Panc1 (cell line): ENCODE data around the gene HUS1B. TPM values are rescaled to one million over a fixed set of nuclear protein-coding genes. Genes with fewer than 3 reads are reported as not detected.
"Not testable (repeated sequence)": the region's sequence is repeated elsewhere in the genome, so short reads cannot be mapped to it uniquely, and the experiment has no call there.

Experiments
- ATAC-seq: fragments of 200-7000 bp; cut with Tn5 transposase; 2 replicates; pipeline ENCODE4 v1.9.1; 2020; ENCODE audit warnings: mild to moderate bottlenecking, moderate library complexity
- BruUV-seq: library from RNA; stranded (reverse); fragments of 400-500 nt; replicated peaks from 2 replicates; lab custom pipeline; 2021; lab: Mats Ljungman, UMichigan
- CTCF ChIA-PET: fragments of 300-600 bp; sonication (Branson Sonifier 250); formaldehyde crosslinking; loops from one replicate; lab custom pipeline; 2022; ENCODE audit warnings: antibody characterized with exemption; lab: Charles Lee
- POLR2A ChIA-PET: fragments of 300-600 bp; sonication (Branson Sonifier 250); formaldehyde crosslinking; loops from one replicate; lab custom pipeline; 2022; ENCODE audit warnings: antibody characterized with exemption; lab: Charles Lee
- DNase-seq: peaks from one replicate; pipeline ENCODE4 v3.0.0-alpha.2; 2010; ENCODE audit warnings: low read depth, low spot score
- H3K27ac ChIP-seq: 2 replicates; pipeline ENCODE4 v1.5.1; 2011; ENCODE audit warnings: mild to moderate bottlenecking, low read length, inconsistent platforms
- H3K27me3 ChIP-seq: fragments of 200-500 bp; sonication (Bioruptor generic); 2 replicates; pipeline ENCODE4 v1.6.0; 2014; ENCODE audit warnings: low read length, inconsistent platforms; ENCODE audit not compliant: control insufficient read depth, insufficient read depth
- H3K36me3 ChIP-seq: fragments of 200-500 bp; sonication (Bioruptor generic); 2 replicates; pipeline ENCODE4 v1.5.1; 2014; ENCODE audit warnings: inconsistent platforms, mild to moderate bottlenecking, low read length, moderate library complexity; ENCODE audit not compliant: control insufficient read depth, insufficient read depth
- H3K4me1 ChIP-seq: 2 replicates; pipeline ENCODE4 v1.5.1; 2011; ENCODE audit warnings: inconsistent platforms, mild to moderate bottlenecking, low read length, moderate library complexity; ENCODE audit not compliant: control insufficient read depth, insufficient read depth
- H3K4me3 ChIP-seq, 2 experiments: 2 replicates each; pipeline ENCODE4 v1.5.1; 2011 to 2012; ENCODE audit warnings: low read depth in 2 of 2, low read length in 2 of 2, mild to moderate bottlenecking in 2 of 2, inconsistent platforms in 1 of 2, moderate library complexity in 1 of 2
- H3K9me3 ChIP-seq: fragments of 200-500 bp; sonication (Bioruptor generic); 2 replicates; pipeline ENCODE4 v1.5.1; 2014; ENCODE audit warnings: low read depth, mild to moderate bottlenecking, inconsistent platforms, low read length, moderate library complexity; ENCODE audit not compliant: control insufficient read depth, insufficient read depth
- POLR2AphosphoS5 ChIP-seq: IDR thresholded peaks from 2 replicates; pipeline ENCODE4 v1.6.1; 2012; ENCODE audit warnings: mild to moderate bottlenecking, low read depth, low read length, moderate library complexity
- SIN3A ChIP-seq: IDR thresholded peaks from 2 replicates; pipeline ENCODE4 v1.6.1; 2012; ENCODE audit warnings: low read depth, mild to moderate bottlenecking, low read length, moderate library complexity, borderline replicate concordance; ENCODE audit not compliant: insufficient read depth
- TCF7L2 ChIP-seq: IDR thresholded peaks from 2 replicates; pipeline ENCODE4 v1.6.1; 2011; ENCODE audit warnings: mild to moderate bottlenecking, low read depth, low read length, inconsistent platforms
- in situ Hi-C: cut with HindIII; loops from 2 replicates; pipeline ENCODE4 v1.10.0; 2016; ENCODE audit warnings: low sequenced_read_pairs, low pct_unique_long_range_greater_than_20kb
- intact Hi-C: fragments of 100-400 bp; cut with micrococcal nuclease; formaldehyde crosslinking; loops from one replicate; pipeline ENCODE4 v1.10.0; 2022; ENCODE audit not compliant: unreplicated experiment
- total RNA-seq: library from RNA; stranded (reverse); gene quantifications from one replicate; pipeline ENCODE4 v1.2.1, GENCODE V29; 2021; ENCODE audit not compliant: unreplicated experiment
- TF ChIP-seq, protein P1 (sequence below): fragments of 450-650 bp; IDR thresholded peaks from 2 replicates; pipeline ENCODE4 v1.5.1; 2017; ENCODE audit warnings: mild to moderate bottlenecking
- TF ChIP-seq, protein P2 (sequence below), 2 experiments: IDR thresholded peaks; 2 replicates each; pipeline ENCODE4 v1.6.1; 2011 to 2012; ENCODE audit warnings: low read depth in 2 of 2, control low read depth in 1 of 2, low read length in 1 of 2, mild to moderate bottlenecking in 1 of 2, moderate library complexity in 1 of 2; ENCODE audit not compliant: insufficient read depth in 1 of 2

The HUS1B gene
- total RNA-seq, 1 experiment from 2014 or later = 0.74 TPM

DNA sequence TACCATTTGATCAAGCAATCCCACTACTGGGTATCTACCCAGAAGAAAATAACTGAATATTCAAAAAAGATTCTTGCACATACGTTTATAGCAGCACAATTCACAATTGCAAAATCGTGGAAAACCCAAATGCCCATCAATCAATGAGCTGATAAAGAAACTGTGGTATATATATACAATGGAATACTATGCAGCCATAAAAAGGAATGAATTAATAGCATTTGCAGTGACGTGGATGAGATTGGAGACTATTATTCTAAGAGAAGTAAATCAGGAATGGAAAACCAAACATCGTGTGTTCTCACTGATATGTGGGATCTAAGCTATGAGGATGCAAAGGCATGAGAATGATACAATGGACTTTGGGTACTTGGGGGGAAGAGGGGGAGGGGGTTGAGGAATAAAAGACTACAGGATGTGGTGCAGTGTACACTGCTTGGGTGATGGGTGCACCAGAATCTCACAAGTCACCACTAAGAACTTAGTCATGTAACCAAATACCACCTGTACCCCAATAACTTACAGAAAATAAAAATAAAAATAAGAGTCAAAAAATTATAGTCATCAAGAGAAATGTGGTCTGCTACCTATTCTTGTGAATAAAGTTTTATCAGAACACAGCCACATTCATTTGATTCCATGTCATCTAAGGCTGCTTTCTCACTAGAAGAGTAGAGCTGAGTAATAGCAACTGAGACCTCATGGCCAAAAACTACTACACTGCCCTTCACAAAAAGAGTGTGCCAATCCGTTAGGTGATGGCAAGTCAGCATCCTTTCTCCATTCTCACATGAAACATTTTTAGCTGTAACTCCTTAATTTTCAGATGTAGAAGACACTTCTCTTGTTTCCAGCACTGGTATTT is 8.7 kb upstream of the HUS1B start:
- intact Hi-C loops (no loop called here), in situ Hi-C loops (no loop called here)
- CTCF ChIA-PET = no interaction called here
- Histone ChIP-seq H3K4me1 (no peaks in the 10 kb centered on the region), H3K9me3 (no peaks in the 10 kb centered on the region), H3K36me3 (no peaks in the 10 kb centered on the region), H3K27ac (no peak overlapping the region), H3K4me3 (no peak overlapping the region), H3K27me3 (no peaks in the 10 kb centered on the region)
- ATAC-seq (no peak), DNase-seq (no peak)
- BruUV-seq = no TSS peak
- TF ChIP-seq SIN3A (no peak), POLR2AphosphoS5 (no peak), TCF7L2 (no peak)
- TF ChIP-seq, protein P1, sequence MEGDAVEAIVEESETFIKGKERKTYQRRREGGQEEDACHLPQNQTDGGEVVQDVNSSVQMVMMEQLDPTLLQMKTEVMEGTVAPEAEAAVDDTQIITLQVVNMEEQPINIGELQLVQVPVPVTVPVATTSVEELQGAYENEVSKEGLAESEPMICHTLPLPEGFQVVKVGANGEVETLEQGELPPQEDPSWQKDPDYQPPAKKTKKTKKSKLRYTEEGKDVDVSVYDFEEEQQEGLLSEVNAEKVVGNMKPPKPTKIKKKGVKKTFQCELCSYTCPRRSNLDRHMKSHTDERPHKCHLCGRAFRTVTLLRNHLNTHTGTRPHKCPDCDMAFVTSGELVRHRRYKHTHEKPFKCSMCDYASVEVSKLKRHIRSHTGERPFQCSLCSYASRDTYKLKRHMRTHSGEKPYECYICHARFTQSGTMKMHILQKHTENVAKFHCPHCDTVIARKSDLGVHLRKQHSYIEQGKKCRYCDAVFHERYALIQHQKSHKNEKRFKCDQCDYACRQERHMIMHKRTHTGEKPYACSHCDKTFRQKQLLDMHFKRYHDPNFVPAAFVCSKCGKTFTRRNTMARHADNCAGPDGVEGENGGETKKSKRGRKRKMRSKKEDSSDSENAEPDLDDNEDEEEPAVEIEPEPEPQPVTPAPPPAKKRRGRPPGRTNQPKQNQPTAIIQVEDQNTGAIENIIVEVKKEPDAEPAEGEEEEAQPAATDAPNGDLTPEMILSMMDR = no peak
- TF ChIP-seq, protein P2, sequence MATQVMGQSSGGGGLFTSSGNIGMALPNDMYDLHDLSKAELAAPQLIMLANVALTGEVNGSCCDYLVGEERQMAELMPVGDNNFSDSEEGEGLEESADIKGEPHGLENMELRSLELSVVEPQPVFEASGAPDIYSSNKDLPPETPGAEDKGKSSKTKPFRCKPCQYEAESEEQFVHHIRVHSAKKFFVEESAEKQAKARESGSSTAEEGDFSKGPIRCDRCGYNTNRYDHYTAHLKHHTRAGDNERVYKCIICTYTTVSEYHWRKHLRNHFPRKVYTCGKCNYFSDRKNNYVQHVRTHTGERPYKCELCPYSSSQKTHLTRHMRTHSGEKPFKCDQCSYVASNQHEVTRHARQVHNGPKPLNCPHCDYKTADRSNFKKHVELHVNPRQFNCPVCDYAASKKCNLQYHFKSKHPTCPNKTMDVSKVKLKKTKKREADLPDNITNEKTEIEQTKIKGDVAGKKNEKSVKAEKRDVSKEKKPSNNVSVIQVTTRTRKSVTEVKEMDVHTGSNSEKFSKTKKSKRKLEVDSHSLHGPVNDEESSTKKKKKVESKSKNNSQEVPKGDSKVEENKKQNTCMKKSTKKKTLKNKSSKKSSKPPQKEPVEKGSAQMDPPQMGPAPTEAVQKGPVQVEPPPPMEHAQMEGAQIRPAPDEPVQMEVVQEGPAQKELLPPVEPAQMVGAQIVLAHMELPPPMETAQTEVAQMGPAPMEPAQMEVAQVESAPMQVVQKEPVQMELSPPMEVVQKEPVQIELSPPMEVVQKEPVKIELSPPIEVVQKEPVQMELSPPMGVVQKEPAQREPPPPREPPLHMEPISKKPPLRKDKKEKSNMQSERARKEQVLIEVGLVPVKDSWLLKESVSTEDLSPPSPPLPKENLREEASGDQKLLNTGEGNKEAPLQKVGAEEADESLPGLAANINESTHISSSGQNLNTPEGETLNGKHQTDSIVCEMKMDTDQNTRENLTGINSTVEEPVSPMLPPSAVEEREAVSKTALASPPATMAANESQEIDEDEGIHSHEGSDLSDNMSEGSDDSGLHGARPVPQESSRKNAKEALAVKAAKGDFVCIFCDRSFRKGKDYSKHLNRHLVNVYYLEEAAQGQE (IDR thresholded peaks at IDR 0.05; ENCODE audit: insufficient read depth in 1 of 2, low read depth in 2 of 2, low read length in 1 of 2) = no peak
- POLR2A ChIA-PET = no interaction called here

DNA sequence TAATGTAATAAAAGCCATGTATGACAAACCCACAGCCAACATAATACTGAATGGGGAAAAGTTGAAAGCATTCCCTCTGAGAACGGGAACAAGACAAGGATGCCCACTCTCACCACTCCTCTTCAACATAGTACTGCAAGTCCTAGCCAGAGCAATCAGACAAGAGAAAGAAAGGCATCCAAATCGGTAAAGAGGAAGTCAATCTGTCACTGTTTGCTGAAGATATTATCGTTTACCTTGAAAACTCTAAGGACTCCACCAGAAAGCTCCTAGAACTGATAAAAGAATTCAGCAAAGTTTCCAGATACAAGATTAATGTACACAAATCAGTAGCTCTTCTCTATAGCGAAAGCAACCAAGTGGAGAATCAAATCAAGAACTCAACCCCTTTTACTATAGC is 6.9 kb upstream of the HUS1B start:
- H3K9me3 ChIP-seq, H3K4me1 ChIP-seq, H3K27me3 ChIP-seq, POLR2A ChIA-PET, intact Hi-C loops, in situ Hi-C loops, H3K27ac ChIP-seq, CTCF ChIA-PET, ATAC-seq, DNase-seq, H3K4me3 ChIP-seq, H3K36me3 ChIP-seq, BruUV-seq: not testable (repeated sequence)
